Measurements from ENCODE around the gene KCNQ4. TPM values are rescaled to one million over a fixed set of nuclear protein-coding genes. Genes with fewer than 3 reads are reported as not detected.
A peak's percentile ranks its signal among the peaks of the same experiment; 100 is the strongest.

The KCNQ4 gene
- polyA plus RNA-seq, 1 experiment = 0.06 TPM

- ChIA-PET POLR2A (no interaction called here), CTCF (no interaction called here)
- no peak overlapping the region for H3K4me3 ChIP-seq (ENCODE audit: low read depth, low read length)
- TF ChIP-seq CTCF (IDR thresholded peaks at IDR 0.05; ENCODE audit: insufficient read depth, low read depth, low read length) = no peak
- no peaks in the 10 kb centered on the region for H3K27me3 ChIP-seq (ENCODE audit: control insufficient read depth, insufficient read depth, low read length)
- no peak for DNase-seq (ENCODE audit: low read depth)
- H3K36me3 ChIP-seq (ENCODE audit: control insufficient read depth, insufficient read depth, low read length) = no peaks in the 10 kb centered on the region
Observed at GRCh38 chr1:40873863-40874472, 90.4 kb downstream of the KCNQ4 start.

- no peak for DNase-seq (ENCODE audit: low read depth)
- ChIA-PET CTCF (interaction anchor here (0.7 to 1.5 kb wide), 5 partner anchors 9 to 76 kb away, joined by 4 to 5 read pairs (median 4); no protein-coding TSS in a partner anchor), POLR2A (interaction anchor here (0.6 to 0.9 kb wide), 2 partner anchors 14 to 15 kb away, joined by 3 read pairs; partner anchors contain the start of gene CITED4)
- no peak for TF ChIP-seq CTCF (IDR thresholded peaks at IDR 0.05; ENCODE audit: insufficient read depth, low read depth, low read length)
- no peak overlapping the region for H3K4me3 ChIP-seq (ENCODE audit: low read depth, low read length)
- H3K36me3 ChIP-seq (ENCODE audit: control insufficient read depth, insufficient read depth, low read length) = no peaks in the 10 kb centered on the region
- H3K27me3 ChIP-seq (ENCODE audit: control insufficient read depth, insufficient read depth, low read length) = no peaks in the 10 kb centered on the region
Observed at GRCh38 chr1:40876436-40876761, 92.8 kb downstream of the KCNQ4 start.

- ChIA-PET POLR2A (interaction anchor here (0.9 kb wide), 1 partner anchor 15 kb away, joined by 3 read pairs; no protein-coding TSS in a partner anchor), CTCF (interaction anchor here (1.1 to 1.2 kb wide), 2 partner anchors 13 to 26 kb away, joined by 4 read pairs; no protein-coding TSS in a partner anchor)
- Histone ChIP-seq H3K27me3 (ENCODE audit: control insufficient read depth, insufficient read depth, low read length) (no peaks in the 10 kb centered on the region), H3K4me3 (ENCODE audit: low read depth, low read length) (no peak overlapping the region), H3K36me3 (ENCODE audit: control insufficient read depth, insufficient read depth, low read length) (no peaks in the 10 kb centered on the region)
- DNase-seq (ENCODE audit: low read depth) = no peak
- no peak for TF ChIP-seq CTCF (IDR thresholded peaks at IDR 0.05; ENCODE audit: insufficient read depth, low read depth, low read length)
Observed at GRCh38 chr1:40876891-40877290, 93.3 kb downstream of the KCNQ4 start.

- TF ChIP-seq CTCF (IDR thresholded peaks at IDR 0.05; ENCODE audit: insufficient read depth, low read depth, low read length) = no peak
- Histone ChIP-seq H3K36me3 (ENCODE audit: control insufficient read depth, insufficient read depth, low read length) (no peaks in the 10 kb centered on the region), H3K27me3 (ENCODE audit: control insufficient read depth, insufficient read depth, low read length) (no peaks in the 10 kb centered on the region), H3K4me3 (ENCODE audit: low read depth, low read length) (no peak overlapping the region)
- ChIA-PET POLR2A (no interaction called here), CTCF (interaction anchor here (1.0 to 1.6 kb wide), 3 partner anchors 28 to 73 kb away, joined by 3 to 6 read pairs (median 5); no protein-coding TSS in a partner anchor)
- peak; percentile 61 for DNase-seq (ENCODE audit: low read depth)
Observed at GRCh38 chr1:40877698-40878097, 94.1 kb downstream of the KCNQ4 start.

- no peak overlapping the region for H3K4me3 ChIP-seq (ENCODE audit: low read depth, low read length)
- H3K36me3 ChIP-seq (ENCODE audit: control insufficient read depth, insufficient read depth, low read length) = no peaks in the 10 kb centered on the region
- CTCF ChIA-PET = interaction anchor here (1.1 to 1.6 kb wide), 2 partner anchors 29 to 72 kb away, joined by 3 to 6 read pairs; no protein-coding TSS in a partner anchor
- no peak for DNase-seq (ENCODE audit: low read depth)
- POLR2A ChIA-PET = no interaction called here
- no peaks in the 10 kb centered on the region for H3K27me3 ChIP-seq (ENCODE audit: control insufficient read depth, insufficient read depth, low read length)
- no peak for TF ChIP-seq CTCF (IDR thresholded peaks at IDR 0.05; ENCODE audit: insufficient read depth, low read depth, low read length)
Observed at GRCh38 chr1:40878906-40879305, 95.3 kb downstream of the KCNQ4 start.

All from BJ (cell line).